ENCODE data around the gene DLGAP4. TPM values are rescaled to one million over a fixed set of nuclear protein-coding genes. Genes with fewer than 3 reads are reported as not detected.

The DLGAP4 gene
- total and polyA plus RNA-seq, 10 of the 15 experiments (the other 5 are each of a cell fraction or from before 2014, with no cell fraction given): 0.42 to 43.3 (median 19.0) TPM

- ChIA-PET RAD21 (ENCODE audit: unreplicated experiment) (no interaction called here), POLR2A (no interaction called here), SMC1A (ENCODE audit: uncharacterized antibody, unreplicated experiment) (interaction anchor here (0.6 kb wide), 1 partner anchor 975 kb away, joined by 3 read pairs; no protein-coding TSS in a partner anchor), CTCF (interaction anchor here (0.6 kb wide), 1 partner anchor 711 kb away, joined by 3 read pairs; no protein-coding TSS in a partner anchor)
- Histone ChIP-seq H4K20me1 (ENCODE audit: control insufficient read depth, insufficient read depth) (no peaks in the 10 kb centered on the region), H3K9ac (ENCODE audit: control insufficient read depth, insufficient read depth, low read length) (no peak overlapping the region), H3K36me3 (ENCODE audit: control insufficient read depth in 2 of 2, insufficient read depth in 2 of 2, low read length in 1 of 2) (no peaks in the 10 kb centered on the region), H3K4me1 (ENCODE audit: control insufficient read depth, insufficient read depth, low read length) (no peaks in the 10 kb centered on the region), H3K4me2 (ENCODE audit: control insufficient read depth, insufficient read depth) (no peak overlapping the region), H3K4me3 (no peak overlapping the region), H3K9me3 (replicated peaks; ENCODE audit: control insufficient read depth, insufficient read depth, low read length) (no peaks in the 10 kb centered on the region), H2AFZ (ENCODE audit: control insufficient read depth, low read depth, low read length) (no peak overlapping the region), H3K27me3 (replicated peaks in 1 of 2; ENCODE audit: control insufficient read depth in 2 of 2, insufficient read depth in 2 of 2, low read length in 1 of 2) (peaks cover 0 to 4% of the 10 kb centered on the region in 2 experiments; a peak in 2 of 4 replicates), H3K27ac (ENCODE audit: control insufficient read depth, insufficient read depth) (no peak overlapping the region), H3K79me2 (ENCODE audit: control insufficient read depth, insufficient read depth, low read length) (no peaks in the 10 kb centered on the region)
- in situ Hi-C loops (cut with MboI) (loop anchor here (25.0 kb wide), 1 partner anchor 438 kb away; no protein-coding TSS in a partner anchor), intact Hi-C loops (cut with micrococcal nuclease; ENCODE audit: unreplicated experiment) (no loop called here)
- DNase-seq (ENCODE audit: low read depth, low spot score): no peak
- TF ChIP-seq, protein P1, sequence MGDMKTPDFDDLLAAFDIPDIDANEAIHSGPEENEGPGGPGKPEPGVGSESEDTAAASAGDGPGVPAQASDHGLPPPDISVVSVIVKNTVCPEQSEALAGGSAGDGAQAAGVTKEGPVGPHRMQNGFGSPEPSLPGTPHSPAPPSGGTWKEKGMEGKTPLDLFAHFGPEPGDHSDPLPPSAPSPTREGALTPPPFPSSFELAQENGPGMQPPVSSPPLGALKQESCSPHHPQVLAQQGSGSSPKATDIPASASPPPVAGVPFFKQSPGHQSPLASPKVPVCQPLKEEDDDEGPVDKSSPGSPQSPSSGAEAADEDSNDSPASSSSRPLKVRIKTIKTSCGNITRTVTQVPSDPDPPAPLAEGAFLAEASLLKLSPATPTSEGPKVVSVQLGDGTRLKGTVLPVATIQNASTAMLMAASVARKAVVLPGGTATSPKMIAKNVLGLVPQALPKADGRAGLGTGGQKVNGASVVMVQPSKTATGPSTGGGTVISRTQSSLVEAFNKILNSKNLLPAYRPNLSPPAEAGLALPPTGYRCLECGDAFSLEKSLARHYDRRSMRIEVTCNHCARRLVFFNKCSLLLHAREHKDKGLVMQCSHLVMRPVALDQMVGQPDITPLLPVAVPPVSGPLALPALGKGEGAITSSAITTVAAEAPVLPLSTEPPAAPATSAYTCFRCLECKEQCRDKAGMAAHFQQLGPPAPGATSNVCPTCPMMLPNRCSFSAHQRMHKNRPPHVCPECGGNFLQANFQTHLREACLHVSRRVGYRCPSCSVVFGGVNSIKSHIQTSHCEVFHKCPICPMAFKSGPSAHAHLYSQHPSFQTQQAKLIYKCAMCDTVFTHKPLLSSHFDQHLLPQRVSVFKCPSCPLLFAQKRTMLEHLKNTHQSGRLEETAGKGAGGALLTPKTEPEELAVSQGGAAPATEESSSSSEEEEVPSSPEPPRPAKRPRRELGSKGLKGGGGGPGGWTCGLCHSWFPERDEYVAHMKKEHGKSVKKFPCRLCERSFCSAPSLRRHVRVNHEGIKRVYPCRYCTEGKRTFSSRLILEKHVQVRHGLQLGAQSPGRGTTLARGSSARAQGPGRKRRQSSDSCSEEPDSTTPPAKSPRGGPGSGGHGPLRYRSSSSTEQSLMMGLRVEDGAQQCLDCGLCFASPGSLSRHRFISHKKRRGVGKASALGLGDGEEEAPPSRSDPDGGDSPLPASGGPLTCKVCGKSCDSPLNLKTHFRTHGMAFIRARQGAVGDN (IDR thresholded peaks at IDR 0.05): no peak
- TF ChIP-seq CHD2 (IDR thresholded peaks at IDR 0.05; ENCODE audit: borderline replicate concordance, low read depth, low read length): no peak
- no peak for TF ChIP-seq NFYA (IDR thresholded peaks at IDR 0.05; ENCODE audit: borderline replicate concordance, low read depth, low read length)
- TF ChIP-seq, protein P2, sequence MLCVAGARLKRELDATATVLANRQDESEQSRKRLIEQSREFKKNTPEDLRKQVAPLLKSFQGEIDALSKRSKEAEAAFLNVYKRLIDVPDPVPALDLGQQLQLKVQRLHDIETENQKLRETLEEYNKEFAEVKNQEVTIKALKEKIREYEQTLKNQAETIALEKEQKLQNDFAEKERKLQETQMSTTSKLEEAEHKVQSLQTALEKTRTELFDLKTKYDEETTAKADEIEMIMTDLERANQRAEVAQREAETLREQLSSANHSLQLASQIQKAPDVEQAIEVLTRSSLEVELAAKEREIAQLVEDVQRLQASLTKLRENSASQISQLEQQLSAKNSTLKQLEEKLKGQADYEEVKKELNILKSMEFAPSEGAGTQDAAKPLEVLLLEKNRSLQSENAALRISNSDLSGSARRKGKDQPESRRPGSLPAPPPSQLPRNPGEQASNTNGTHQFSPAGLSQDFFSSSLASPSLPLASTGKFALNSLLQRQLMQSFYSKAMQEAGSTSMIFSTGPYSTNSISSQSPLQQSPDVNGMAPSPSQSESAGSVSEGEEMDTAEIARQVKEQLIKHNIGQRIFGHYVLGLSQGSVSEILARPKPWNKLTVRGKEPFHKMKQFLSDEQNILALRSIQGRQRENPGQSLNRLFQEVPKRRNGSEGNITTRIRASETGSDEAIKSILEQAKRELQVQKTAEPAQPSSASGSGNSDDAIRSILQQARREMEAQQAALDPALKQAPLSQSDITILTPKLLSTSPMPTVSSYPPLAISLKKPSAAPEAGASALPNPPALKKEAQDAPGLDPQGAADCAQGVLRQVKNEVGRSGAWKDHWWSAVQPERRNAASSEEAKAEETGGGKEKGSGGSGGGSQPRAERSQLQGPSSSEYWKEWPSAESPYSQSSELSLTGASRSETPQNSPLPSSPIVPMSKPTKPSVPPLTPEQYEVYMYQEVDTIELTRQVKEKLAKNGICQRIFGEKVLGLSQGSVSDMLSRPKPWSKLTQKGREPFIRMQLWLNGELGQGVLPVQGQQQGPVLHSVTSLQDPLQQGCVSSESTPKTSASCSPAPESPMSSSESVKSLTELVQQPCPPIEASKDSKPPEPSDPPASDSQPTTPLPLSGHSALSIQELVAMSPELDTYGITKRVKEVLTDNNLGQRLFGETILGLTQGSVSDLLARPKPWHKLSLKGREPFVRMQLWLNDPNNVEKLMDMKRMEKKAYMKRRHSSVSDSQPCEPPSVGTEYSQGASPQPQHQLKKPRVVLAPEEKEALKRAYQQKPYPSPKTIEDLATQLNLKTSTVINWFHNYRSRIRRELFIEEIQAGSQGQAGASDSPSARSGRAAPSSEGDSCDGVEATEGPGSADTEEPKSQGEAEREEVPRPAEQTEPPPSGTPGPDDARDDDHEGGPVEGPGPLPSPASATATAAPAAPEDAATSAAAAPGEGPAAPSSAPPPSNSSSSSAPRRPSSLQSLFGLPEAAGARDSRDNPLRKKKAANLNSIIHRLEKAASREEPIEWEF (IDR thresholded peaks at IDR 0.05; ENCODE audit: insufficient replicate concordance, low read depth, low read length): no peak
- TF ChIP-seq, protein P3, sequence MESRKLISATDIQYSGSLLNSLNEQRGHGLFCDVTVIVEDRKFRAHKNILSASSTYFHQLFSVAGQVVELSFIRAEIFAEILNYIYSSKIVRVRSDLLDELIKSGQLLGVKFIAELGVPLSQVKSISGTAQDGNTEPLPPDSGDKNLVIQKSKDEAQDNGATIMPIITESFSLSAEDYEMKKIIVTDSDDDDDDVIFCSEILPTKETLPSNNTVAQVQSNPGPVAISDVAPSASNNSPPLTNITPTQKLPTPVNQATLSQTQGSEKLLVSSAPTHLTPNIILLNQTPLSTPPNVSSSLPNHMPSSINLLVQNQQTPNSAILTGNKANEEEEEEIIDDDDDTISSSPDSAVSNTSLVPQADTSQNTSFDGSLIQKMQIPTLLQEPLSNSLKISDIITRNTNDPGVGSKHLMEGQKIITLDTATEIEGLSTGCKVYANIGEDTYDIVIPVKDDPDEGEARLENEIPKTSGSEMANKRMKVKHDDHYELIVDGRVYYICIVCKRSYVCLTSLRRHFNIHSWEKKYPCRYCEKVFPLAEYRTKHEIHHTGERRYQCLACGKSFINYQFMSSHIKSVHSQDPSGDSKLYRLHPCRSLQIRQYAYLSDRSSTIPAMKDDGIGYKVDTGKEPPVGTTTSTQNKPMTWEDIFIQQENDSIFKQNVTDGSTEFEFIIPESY (IDR thresholded peaks at IDR 0.05): no peak
- TF ChIP-seq ZZZ3 (IDR thresholded peaks at IDR 0.05; ENCODE audit: control insufficient read depth, insufficient read length, low read depth): no peak
- TF ChIP-seq, protein P4, sequence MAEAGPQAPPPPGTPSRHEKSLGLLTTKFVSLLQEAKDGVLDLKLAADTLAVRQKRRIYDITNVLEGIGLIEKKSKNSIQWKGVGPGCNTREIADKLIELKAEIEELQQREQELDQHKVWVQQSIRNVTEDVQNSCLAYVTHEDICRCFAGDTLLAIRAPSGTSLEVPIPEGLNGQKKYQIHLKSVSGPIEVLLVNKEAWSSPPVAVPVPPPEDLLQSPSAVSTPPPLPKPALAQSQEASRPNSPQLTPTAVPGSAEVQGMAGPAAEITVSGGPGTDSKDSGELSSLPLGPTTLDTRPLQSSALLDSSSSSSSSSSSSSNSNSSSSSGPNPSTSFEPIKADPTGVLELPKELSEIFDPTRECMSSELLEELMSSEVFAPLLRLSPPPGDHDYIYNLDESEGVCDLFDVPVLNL (IDR thresholded peaks at IDR 0.05; ENCODE audit: low read depth, low read length): no peak
- no peak for TF ChIP-seq FOXM1 (IDR thresholded peaks at IDR 0.05; ENCODE audit: low read depth, low read length)
- TF ChIP-seq SMAD1 (IDR thresholded peaks at IDR 0.05; ENCODE audit: low read depth, partially characterized antibody): no peak
- BruUV-seq (replicated peaks): no TSS peak
- WGBS (ENCODE audit: insufficient coverage, insufficient replicate concordance, low lambda C conversion rate, missing lambda C conversion rate): 30% methylated on average over 4 of the region's 4 CpGs
- no peak for FAIRE-seq
- ATAC-seq: no peak
Measured at GRCh38 chr20:36425166-36425565, 119.0 kb downstream of the DLGAP4 start.

Measured in GM12878 (cell line).